H1 (cell line): ENCODE measurements around the gene ENKD1.

Source experiments
- ATF3 ChIP-seq: IDR thresholded peaks from 2 replicates; pipeline ENCODE4 v1.6.1; 2011; ENCODE audit warnings: low read depth, mild to moderate bottlenecking, low read length; ENCODE audit not compliant: insufficient read depth
- CTCF ChIP-seq, 3 experiments: IDR thresholded peaks; 1 replicate in 2 of 3; 2 replicates in 1 of 3; pipeline versions ENCODE4 v1.5.1 to v1.6.1; 2011; ENCODE audit warnings: low read length in 3 of 3, mild to moderate bottlenecking in 3 of 3, inconsistent platforms in 2 of 3, low read depth in 1 of 3, moderate library complexity in 1 of 3; ENCODE audit not compliant: insufficient read depth in 1 of 3; ENCODE audit errors: control extremely low read depth in 1 of 3
- GTF2F1 ChIP-seq: IDR thresholded peaks from 2 replicates; pipeline ENCODE4 v1.6.1; 2012; ENCODE audit warnings: low read depth, low read length, improper control_type of control experiment, borderline replicate concordance
- MAFK ChIP-seq: IDR thresholded peaks from 2 replicates; pipeline ENCODE4 v1.6.1; 2012; ENCODE audit warnings: low read depth, mild to moderate bottlenecking, improper control_type of control experiment, low read length
- MAX ChIP-seq: IDR thresholded peaks from 2 replicates; pipeline ENCODE4 v1.6.1; 2012; ENCODE audit warnings: inconsistent platforms
- NRF1 ChIP-seq: IDR thresholded peaks from 2 replicates; pipeline ENCODE4 v1.6.1; 2011; ENCODE audit warnings: mild to moderate bottlenecking, low read depth, low read length, improper control_type of control experiment
- POLR2A ChIP-seq, 2 experiments: IDR thresholded peaks; 1 replicate in 1 of 2; 2 replicates in 1 of 2; pipeline ENCODE4 v1.6.1; 2011; ENCODE audit warnings: low read depth in 2 of 2, low read length in 2 of 2, mild to moderate bottlenecking in 2 of 2; ENCODE audit errors: control extremely low read depth in 1 of 2
- POLR2AphosphoS5 ChIP-seq: IDR thresholded peaks from 2 replicates; pipeline ENCODE4 v1.6.1; 2011; ENCODE audit warnings: low read depth, low read length
- POU5F1 ChIP-seq: IDR thresholded peaks from 2 replicates; pipeline ENCODE4 v1.6.1; 2011; ENCODE audit warnings: low read depth, mild to moderate bottlenecking, low read length, moderate library complexity
- RAD21 ChIP-seq, 2 experiments: IDR thresholded peaks in 1 of 2; conservative IDR thresholded peaks in 1 of 2; 2 replicates each; pipeline ENCODE4 v1.6.1; 2011; ENCODE audit warnings: low read depth in 2 of 2, low read length in 2 of 2, improper control_type of control experiment in 1 of 2, inconsistent platforms in 1 of 2, mild to moderate bottlenecking in 1 of 2, moderate library complexity in 1 of 2
- SIRT6 ChIP-seq: IDR thresholded peaks from one replicate; pipeline ENCODE4 v1.7.1; 2012; ENCODE audit warnings: low read length, inconsistent platforms
- TAF1 ChIP-seq: IDR thresholded peaks from 2 replicates; pipeline ENCODE4 v1.6.1; 2011; ENCODE audit warnings: mild to moderate bottlenecking, low read depth, low read length
- YY1 ChIP-seq: IDR thresholded peaks from 2 replicates; pipeline ENCODE4 v1.6.1; 2011; ENCODE audit warnings: low read depth, mild to moderate bottlenecking, low read length
- ZNF274 ChIP-seq: IDR thresholded peaks from 2 replicates; pipeline ENCODE4 v1.7.0; 2012; ENCODE audit warnings: low read length, borderline replicate concordance; ENCODE audit errors: extremely low read depth

- TF ChIP-seq MAX = no peak
- no peak for TF ChIP-seq RAD21 (IDR thresholded peaks at IDR 0.05 in 1 of 2, conservative IDR thresholded peaks at IDR 0.05 in 1 of 2; ENCODE audit: low read depth in 2 of 2, low read length in 2 of 2)
- TF ChIP-seq YY1 = no peak
- no peak for TF ChIP-seq GTF2F1
- TF ChIP-seq CTCF (IDR thresholded peaks at IDR 0.05; ENCODE audit: control extremely low read depth in 1 of 3, insufficient read depth in 1 of 3, low read depth in 1 of 3, low read length in 3 of 3) = no peak
- no peak for TF ChIP-seq ZNF274
- TF ChIP-seq SIRT6 = no peak
- no peak for TF ChIP-seq NRF1
- TF ChIP-seq POLR2AphosphoS5 = no peak
- no peak for TF ChIP-seq POLR2A (IDR thresholded peaks at IDR 0.05; ENCODE audit: control extremely low read depth in 1 of 2, low read depth in 2 of 2, low read length in 2 of 2)
- TF ChIP-seq ATF3 = no peak
- TF ChIP-seq POU5F1 = no peak
- no peak for TF ChIP-seq TAF1
- no peak for TF ChIP-seq MAFK
Measured at GRCh38 chr16:67707210-67707609, 40.7 kb upstream of the ENKD1 start.
